Activated CD4-positive, alpha-beta T cell treated with anti-CD3 and anti-CD28 coated beads, Interleukin-2, Interleukin-6, amounts not matched to agents 100 ng/mL and 50 ng/mL, durations not matched to agents 16 hours and 8 hours (primary cell): ENCODE results near the gene SMIM34.

Experiments used
- DNase-seq: peaks from one replicate; pipeline ENCODE4 v3.0.0-alpha.2; 2020

The SMIM34 gene

DNA sequence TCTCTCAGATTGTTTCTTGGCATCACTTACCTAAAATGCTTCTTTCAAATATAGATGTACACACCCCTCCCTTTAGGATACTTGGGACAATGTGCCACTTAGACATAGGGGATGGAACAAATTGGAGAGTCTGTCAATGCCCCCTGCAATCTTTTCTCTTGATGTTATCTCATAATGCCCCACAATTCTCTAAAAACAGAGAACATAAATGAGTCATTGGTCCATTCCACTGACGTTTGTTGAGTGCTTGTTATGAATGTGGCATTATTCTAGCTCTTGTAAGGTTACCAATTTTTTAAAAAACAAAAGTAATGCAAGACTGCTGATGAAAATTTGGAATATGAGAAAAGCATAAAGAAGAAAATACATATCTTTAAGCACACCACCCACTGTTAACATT lies 54.0 kb downstream of the SMIM34 start:
- no peak for DNase-seq
